ENCODE results near the gene SLC6A6.

The SLC6A6 gene

GRCh38 chr3:14364580-14365292, 37.7 kb upstream of the SLC6A6 start:
- Histone ChIP-seq H3K27ac (ENCODE audit: low read depth, low read length) (no peak overlapping the region), H3K36me3 (ENCODE audit: insufficient read depth, low read length) (no peaks in the 10 kb centered on the region), H3K4me3 (ENCODE audit: low read depth, low read length) (no peak overlapping the region), H3K27me3 (ENCODE audit: insufficient read depth, low read length) (0 out of 2 replicates have a peak, but pooled peaks cover 8% of the 10 kb centered on the region), H2AFZ (ENCODE audit: low read length, unreplicated experiment) (no peak overlapping the region), H3K4me1 (ENCODE audit: control insufficient read depth, insufficient read depth, low read length, unreplicated experiment) (no peaks in the 10 kb centered on the region), H3K79me2 (ENCODE audit: control insufficient read depth, insufficient read depth, low read length, unreplicated experiment) (no peaks in the 10 kb centered on the region)

- Histone ChIP-seq H3K27me3 (ENCODE audit: insufficient read depth, low read length) (0 out of 2 replicates have a peak, but pooled peaks cover 3% of the 10 kb centered on the region), H3K4me1 (ENCODE audit: control insufficient read depth, insufficient read depth, low read length, unreplicated experiment) (no peaks in the 10 kb centered on the region), H3K4me3 (ENCODE audit: low read depth, low read length) (no peak overlapping the region), H3K36me3 (ENCODE audit: insufficient read depth, low read length) (no peaks in the 10 kb centered on the region), H3K27ac (ENCODE audit: low read depth, low read length) (no peak overlapping the region), H3K79me2 (ENCODE audit: control insufficient read depth, insufficient read depth, low read length, unreplicated experiment) (no peaks in the 10 kb centered on the region), H2AFZ (ENCODE audit: low read length, unreplicated experiment) (no peak overlapping the region)
Observed at GRCh38 chr3:14366248-14366647, 36.2 kb upstream of the SLC6A6 start.

- Histone ChIP-seq H3K36me3 (ENCODE audit: insufficient read depth, low read length) (no peaks in the 10 kb centered on the region), H3K4me1 (ENCODE audit: control insufficient read depth, insufficient read depth, low read length, unreplicated experiment) (peaks cover 9% of the 10 kb centered on the region), H2AFZ (ENCODE audit: low read length, unreplicated experiment) (no peak overlapping the region), H3K27ac (ENCODE audit: low read depth, low read length) (no peak overlapping the region), H3K27me3 (ENCODE audit: insufficient read depth, low read length) (0 out of 2 replicates have a peak, but pooled peaks cover 3% of the 10 kb centered on the region), H3K4me3 (ENCODE audit: low read depth, low read length) (no peak overlapping the region), H3K79me2 (ENCODE audit: control insufficient read depth, insufficient read depth, low read length, unreplicated experiment) (no peaks in the 10 kb centered on the region)
Observed at GRCh38 chr3:14366915-14367823, 35.2 kb upstream of the SLC6A6 start.

- Histone ChIP-seq H3K4me1 (ENCODE audit: control insufficient read depth, insufficient read depth, low read length, unreplicated experiment) (peaks cover 17% of the 10 kb centered on the region), H3K4me3 (ENCODE audit: low read depth, low read length) (no peak overlapping the region), H3K79me2 (ENCODE audit: control insufficient read depth, insufficient read depth, low read length, unreplicated experiment) (no peaks in the 10 kb centered on the region), H2AFZ (ENCODE audit: low read length, unreplicated experiment) (no peak overlapping the region), H3K36me3 (ENCODE audit: insufficient read depth, low read length) (no peaks in the 10 kb centered on the region), H3K27ac (ENCODE audit: low read depth, low read length) (no peak overlapping the region), H3K27me3 (ENCODE audit: insufficient read depth, low read length) (no peaks in the 10 kb centered on the region)
Observed at GRCh38 chr3:14368146-14368545, 34.3 kb upstream of the SLC6A6 start.

- H3K4me3 ChIP-seq (ENCODE audit: low read depth, low read length) = no peak overlapping the region
- no peaks in the 10 kb centered on the region for H3K27me3 ChIP-seq (ENCODE audit: insufficient read depth, low read length)
- peaks cover 17% of the 10 kb centered on the region for H3K4me1 ChIP-seq (ENCODE audit: control insufficient read depth, insufficient read depth, low read length, unreplicated experiment)
- no peak overlapping the region for H3K27ac ChIP-seq (ENCODE audit: low read depth, low read length)
- no peak overlapping the region for H2AFZ ChIP-seq (ENCODE audit: low read length, unreplicated experiment)
- H3K79me2 ChIP-seq (ENCODE audit: control insufficient read depth, insufficient read depth, low read length, unreplicated experiment) = no peaks in the 10 kb centered on the region
- no peaks in the 10 kb centered on the region for H3K36me3 ChIP-seq (ENCODE audit: insufficient read depth, low read length)
Observed at GRCh38 chr3:14368885-14369284, 33.5 kb upstream of the SLC6A6 start.

GRCh38 chr3:14369675-14370669, 32.4 kb upstream of the SLC6A6 start:
- H3K36me3 ChIP-seq (ENCODE audit: insufficient read depth, low read length) = no peaks in the 10 kb centered on the region
- no peak overlapping the region for H3K27ac ChIP-seq (ENCODE audit: low read depth, low read length)
- peaks cover 17% of the 10 kb centered on the region for H3K4me1 ChIP-seq (ENCODE audit: control insufficient read depth, insufficient read depth, low read length, unreplicated experiment)

GRCh38 chr3:14370720-14371572, 31.5 kb upstream of the SLC6A6 start:
- H3K4me3 ChIP-seq (ENCODE audit: low read depth, low read length) = no peak overlapping the region
- no peak overlapping the region for H2AFZ ChIP-seq (ENCODE audit: low read length, unreplicated experiment)
- no peaks in the 10 kb centered on the region for H3K27me3 ChIP-seq (ENCODE audit: insufficient read depth, low read length)
- H3K79me2 ChIP-seq (ENCODE audit: control insufficient read depth, insufficient read depth, low read length, unreplicated experiment) = no peaks in the 10 kb centered on the region
- H3K36me3 ChIP-seq (ENCODE audit: insufficient read depth, low read length) = no peaks in the 10 kb centered on the region
- H3K27ac ChIP-seq (ENCODE audit: low read depth, low read length) = no peak overlapping the region
- H3K4me1 ChIP-seq (ENCODE audit: control insufficient read depth, insufficient read depth, low read length, unreplicated experiment) = peaks cover 17% of the 10 kb centered on the region

More at GRCh38 chr3:14369675-14370669, 32.4 kb upstream of the SLC6A6 start:
- H2AFZ ChIP-seq (ENCODE audit: low read length, unreplicated experiment) = no peak overlapping the region
- no peak overlapping the region for H3K4me3 ChIP-seq (ENCODE audit: low read depth, low read length)
- no peaks in the 10 kb centered on the region for H3K79me2 ChIP-seq (ENCODE audit: control insufficient read depth, insufficient read depth, low read length, unreplicated experiment)
- no peaks in the 10 kb centered on the region for H3K27me3 ChIP-seq (ENCODE audit: insufficient read depth, low read length)

GRCh38 chr3:14371573-14372474, 30.6 kb upstream of the SLC6A6 start:
- H3K4me1 ChIP-seq (ENCODE audit: control insufficient read depth, insufficient read depth, low read length, unreplicated experiment) = peaks cover 17% of the 10 kb centered on the region

GRCh38 chr3:14372587-14372986, 29.8 kb upstream of the SLC6A6 start:
- H3K4me3 ChIP-seq (ENCODE audit: low read depth, low read length) = no peak overlapping the region
- no peak overlapping the region for H2AFZ ChIP-seq (ENCODE audit: low read length, unreplicated experiment)
- H3K36me3 ChIP-seq (ENCODE audit: insufficient read depth, low read length) = no peaks in the 10 kb centered on the region
- H3K27ac ChIP-seq (ENCODE audit: low read depth, low read length) = no peak overlapping the region
- H3K79me2 ChIP-seq (ENCODE audit: control insufficient read depth, insufficient read depth, low read length, unreplicated experiment) = no peaks in the 10 kb centered on the region
- H3K27me3 ChIP-seq (ENCODE audit: insufficient read depth, low read length) = no peaks in the 10 kb centered on the region
- H3K4me1 ChIP-seq (ENCODE audit: control insufficient read depth, insufficient read depth, low read length, unreplicated experiment) = peaks cover 17% of the 10 kb centered on the region

More at GRCh38 chr3:14371573-14372474, 30.6 kb upstream of the SLC6A6 start:
- Histone ChIP-seq H3K27ac (ENCODE audit: low read depth, low read length) (no peak overlapping the region), H3K79me2 (ENCODE audit: control insufficient read depth, insufficient read depth, low read length, unreplicated experiment) (no peaks in the 10 kb centered on the region), H3K36me3 (ENCODE audit: insufficient read depth, low read length) (no peaks in the 10 kb centered on the region), H2AFZ (ENCODE audit: low read length, unreplicated experiment) (no peak overlapping the region), H3K4me3 (ENCODE audit: low read depth, low read length) (no peak overlapping the region), H3K27me3 (ENCODE audit: insufficient read depth, low read length) (no peaks in the 10 kb centered on the region)

Data from ACC112 (cell line).